BJ (cell line): ENCODE measurements around the gene UXS1. TPM values are rescaled to one million over a fixed set of nuclear protein-coding genes. Genes with fewer than 3 reads are reported as not detected.

Source experiments
- CTCF ChIA-PET: fragments of 350-600 bp; formaldehyde crosslinking; extraction: SDS; loops from one replicate; lab custom pipeline; 2021; ENCODE audit warnings: antibody characterized with exemption, inconsistent platforms; lab: Yijun Ruan, JAX
- POLR2A ChIA-PET: fragments of 300-600 bp; sonication (Branson Sonifier 250); formaldehyde crosslinking; extraction: SDS; loops from one replicate; lab custom pipeline; 2021; ENCODE audit warnings: antibody characterized with exemption; lab: Charles Lee
- DNase-seq: peaks from one replicate; pipeline ENCODE4 v3.0.0-alpha.2; 2011; ENCODE audit warnings: low read depth
- H3K27me3 ChIP-seq: 2 replicates; pipeline ENCODE4 v1.6.0; 2011; ENCODE audit warnings: low read length; ENCODE audit not compliant: control insufficient read depth, insufficient read depth
- H3K36me3 ChIP-seq: 2 replicates; pipeline ENCODE4 v1.5.1; 2011; ENCODE audit warnings: low read length; ENCODE audit not compliant: control insufficient read depth, insufficient read depth
- H3K4me3 ChIP-seq: 2 replicates; pipeline ENCODE4 v1.5.1; 2011; ENCODE audit warnings: low read depth, mild to moderate bottlenecking, control low read depth, low read length
- CTCF ChIP-seq: IDR thresholded peaks from 2 replicates; pipeline ENCODE4 v1.5.1; 2011; ENCODE audit warnings: low read depth, mild to moderate bottlenecking, control low read depth, inconsistent platforms, low read length, moderate library complexity; ENCODE audit not compliant: insufficient read depth
- polyA plus RNA-seq: library from polyadenylated mRNA; depleted of rRNA; stranded (reverse); fragments of >200 nt; gene quantifications from 2 replicates; pipeline ENCODE4 v1.2.3, GENCODE V29; 2011

Gene UXS1
- polyA plus RNA-seq, 1 experiment = 46.3 TPM

DNA sequence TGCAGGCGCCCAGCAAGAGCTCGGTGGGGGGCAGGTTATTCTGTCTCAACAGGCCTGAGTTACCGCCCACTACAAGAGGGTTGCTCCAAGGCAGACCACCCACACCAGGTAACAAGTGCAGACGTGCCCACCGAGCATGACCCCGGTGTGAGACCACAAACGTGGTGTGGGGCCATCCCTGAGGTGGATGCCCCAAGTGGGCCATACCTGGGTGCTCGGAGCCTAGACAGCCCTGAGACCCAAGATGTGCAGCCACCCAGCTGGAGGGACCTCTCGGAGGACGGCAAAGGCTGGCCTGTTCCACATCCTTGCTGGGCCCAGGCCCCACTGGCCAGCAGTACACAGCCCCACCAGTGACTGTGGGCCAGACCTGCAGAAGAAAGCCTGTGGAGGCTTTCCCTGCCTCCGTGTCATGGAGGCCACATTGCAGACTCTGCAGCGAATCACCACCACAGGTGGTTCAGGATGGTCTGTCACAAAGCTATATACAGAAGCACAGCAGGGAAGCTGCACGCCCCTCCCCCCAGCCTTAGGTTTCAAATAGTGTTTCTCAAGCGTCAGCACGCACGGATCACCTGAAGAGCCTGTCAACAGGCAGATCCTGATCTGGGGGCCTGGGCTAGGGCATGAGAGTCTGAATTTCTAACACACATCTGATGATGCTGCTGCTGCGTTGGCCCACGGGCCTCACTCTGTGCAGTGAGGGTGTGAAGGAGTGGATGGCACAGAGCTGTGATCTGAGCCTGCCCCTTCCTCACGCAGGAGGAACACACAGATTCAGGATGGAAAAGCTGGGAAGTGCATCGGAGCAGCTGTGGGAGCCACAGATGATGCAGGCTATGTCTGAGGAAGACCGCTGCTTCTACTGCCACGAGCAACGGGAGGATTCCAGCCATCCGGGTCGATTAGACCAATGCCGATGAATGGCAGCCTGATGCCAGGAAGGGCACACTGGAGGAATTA lies 96.8 kb downstream of the UXS1 start:
- no peaks in the 10 kb centered on the region; the same call in 1 of the 2 replicates for H3K36me3 ChIP-seq
- no peak for TF ChIP-seq CTCF
- CTCF ChIA-PET = interaction anchor here (1.1 to 1.7 kb wide), 7 partner anchors 8 to 522 kb away, joined by 3 to 5 read pairs (median 3); no protein-coding TSS in a partner anchor
- POLR2A ChIA-PET = no interaction called here
- DNase-seq = no peak
- no peaks in the 10 kb centered on the region for H3K27me3 ChIP-seq
- no peak overlapping the region for H3K4me3 ChIP-seq

DNA sequence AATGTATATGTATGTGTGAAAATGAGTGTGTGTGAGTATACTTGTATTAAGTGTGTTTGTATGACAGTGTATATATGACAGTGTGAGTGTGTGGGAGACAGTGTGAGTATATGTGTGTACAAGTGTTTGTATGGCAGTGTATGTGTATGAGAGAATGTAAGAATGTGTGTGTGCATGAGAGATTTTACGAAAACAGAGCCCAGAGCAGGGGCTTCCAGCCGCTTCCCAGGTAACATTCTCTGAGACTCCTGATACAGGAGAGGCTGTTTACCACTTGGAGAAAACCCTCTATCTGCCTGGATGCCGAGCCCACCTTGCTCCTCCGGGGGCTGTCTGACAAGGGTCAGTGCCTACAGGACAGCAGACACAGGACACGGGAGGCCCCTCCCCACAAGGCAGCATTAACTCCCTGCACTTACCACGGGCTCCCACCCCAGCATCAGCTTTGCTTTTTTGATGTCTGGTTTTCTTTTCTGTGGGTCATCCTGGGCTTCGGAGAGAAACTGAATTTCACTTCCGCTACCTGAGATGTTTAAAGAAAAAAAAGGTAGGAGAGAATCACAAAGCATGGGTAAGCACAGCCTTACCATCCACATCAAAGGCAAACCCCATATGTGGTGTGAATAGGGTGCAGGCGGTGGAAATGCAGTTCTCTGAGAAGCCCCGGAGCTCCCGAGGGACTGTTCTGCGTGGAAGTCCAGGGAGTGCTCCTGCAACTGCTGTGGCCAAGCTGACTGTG lies 97.6 kb downstream of the UXS1 start:
- DNase-seq = no peak
- H3K36me3 ChIP-seq = no peaks in the 10 kb centered on the region; the same call in 1 of the 2 replicates
- ChIA-PET CTCF (interaction anchor here (1.1 to 1.3 kb wide), 2 partner anchors 12 to 65 kb away, joined by 3 read pairs; no protein-coding TSS in a partner anchor), POLR2A (no interaction called here)
- no peaks in the 10 kb centered on the region for H3K27me3 ChIP-seq
- TF ChIP-seq CTCF = no peak
- no peak overlapping the region for H3K4me3 ChIP-seq

- no peak for TF ChIP-seq CTCF
- Histone ChIP-seq H3K27me3 (no peaks in the 10 kb centered on the region), H3K4me3 (no peak overlapping the region), H3K36me3 (no peaks in the 10 kb centered on the region; the same call in 1 of the 2 replicates)
- ChIA-PET POLR2A (no interaction called here), CTCF (no interaction called here)
- DNase-seq = no peak
Observed at GRCh38 chr2:106095478-106096298, 98.4 kb downstream of the UXS1 start.

- H3K36me3 ChIP-seq = no peaks in the 10 kb centered on the region; the same call in 1 of the 2 replicates
- H3K27me3 ChIP-seq = no peaks in the 10 kb centered on the region
- no peak overlapping the region for H3K4me3 ChIP-seq
- TF ChIP-seq CTCF = no peak
- ChIA-PET CTCF (interaction anchor here (1.4 kb wide), 1 partner anchor 489 kb away, joined by 5 read pairs; no protein-coding TSS in a partner anchor), POLR2A (no interaction called here)
- DNase-seq = no peak
Observed at GRCh38 chr2:106094131-106094841, 99.8 kb downstream of the UXS1 start.
